CD4-positive, alpha-beta T cell treated with Interleukin-17A for 1 hour (primary cell): ENCODE data around the gene BAIAP3.

Experiments used
- DNase-seq: peaks from one replicate; pipeline ENCODE4 v3.0.0-alpha.2; 2020

The BAIAP3 gene

GRCh38 chr16:1335211-1335971 is 1.9 kb downstream of the BAIAP3 start:
- no peak for DNase-seq

GRCh38 chr16:1335996-1336395 is 2.6 kb downstream of the BAIAP3 start:
- no peak for DNase-seq

- DNase-seq, result no peak
Observed at GRCh38 chr16:1336619-1337018, 3.2 kb downstream of the BAIAP3 start.

GRCh38 chr16:1337486-1337885 is 4.0 kb downstream of the BAIAP3 start:
- no peak for DNase-seq

- peak; percentile 16 for DNase-seq
Observed at GRCh38 chr16:1338119-1338730, 4.8 kb downstream of the BAIAP3 start.

- DNase-seq, result no peak
Observed at GRCh38 chr16:1338855-1339675, 5.6 kb downstream of the BAIAP3 start.

- no peak for DNase-seq
Observed at GRCh38 chr16:1340730-1341494, 7.5 kb downstream of the BAIAP3 start.

GRCh38 chr16:1341495-1342420 is 8.3 kb downstream of the BAIAP3 start:
- no peak for DNase-seq

GRCh38 chr16:1342526-1343427 is 9.3 kb downstream of the BAIAP3 start:
- peak; percentile 99 for DNase-seq

- peak; percentile 11 for DNase-seq
Observed at GRCh38 chr16:1343428-1344242, 10.2 kb downstream of the BAIAP3 start.

- DNase-seq, result no peak
Observed at GRCh38 chr16:1344499-1344898, 11.1 kb downstream of the BAIAP3 start.

GRCh38 chr16:1345087-1345486 is 11.6 kb downstream of the BAIAP3 start:
- no peak for DNase-seq

GRCh38 chr16:1345651-1346421 is 12.4 kb downstream of the BAIAP3 start:
- no peak for DNase-seq

- DNase-seq, result no peak
Observed at GRCh38 chr16:1346422-1347285, 13.2 kb downstream of the BAIAP3 start.

- DNase-seq, result no peak
Observed at GRCh38 chr16:1347286-1347855, 13.9 kb downstream of the BAIAP3 start.

- DNase-seq, result no peak
Observed at GRCh38 chr16:1347962-1348361, 14.5 kb downstream of the BAIAP3 start.

- no peak for DNase-seq
Observed at GRCh38 chr16:1348441-1348840, 15.0 kb downstream of the BAIAP3 start.

GRCh38 chr16:1348926-1349325 is 15.5 kb downstream of the BAIAP3 start:
- DNase-seq, result no peak
